Liver (tissue), 9 donors: Measurements from ENCODE around the gene LRRFIP1. TPM values are rescaled to one million over a fixed set of nuclear protein-coding genes. Genes with fewer than 3 reads are reported as not detected.

Experiments used
- DNase-seq: peaks from one replicate; pipeline ENCODE4 v3.0.0-alpha.2; 2017; ENCODE audit warnings: low spot score
- H3K27ac ChIP-seq, 2 donors: one replicate each; pipeline ENCODE4 v1.7.0; 2013; ENCODE audit warnings: inconsistent platforms in 2 of 2, low read length in 2 of 2, control low read depth in 1 of 2, low read depth in 1 of 2, mild to moderate bottlenecking in 1 of 2
- H3K27me3 ChIP-seq, 4 donors: one replicate each; pipeline versions ENCODE4 v1.6.1 to v1.7.0; 2013; ENCODE audit warnings: low read length in 3 of 4, inconsistent platforms in 1 of 4, mild to moderate bottlenecking in 1 of 4, moderate library complexity in 1 of 4; ENCODE audit not compliant: control insufficient read depth in 4 of 4, insufficient read depth in 4 of 4
- H3K36me3 ChIP-seq, 4 donors: one replicate each; pipeline versions ENCODE4 v1.6.1 to v1.7.0; 2013; ENCODE audit warnings: low read length in 3 of 4, mild to moderate bottlenecking in 3 of 4, low read depth in 1 of 4, moderate library complexity in 1 of 4; ENCODE audit not compliant: control insufficient read depth in 4 of 4, insufficient read depth in 3 of 4
- H3K4me1 ChIP-seq, 4 donors: one replicate each; pipeline versions ENCODE4 v1.6.1 to v1.7.0; 2013; ENCODE audit warnings: low read length in 3 of 4, mild to moderate bottlenecking in 3 of 4, moderate library complexity in 1 of 4; ENCODE audit not compliant: control insufficient read depth in 4 of 4, insufficient read depth in 4 of 4
- H3K4me3 ChIP-seq, 3 donors: one replicate each; pipeline versions ENCODE4 v1.6.1 to v1.7.0; 2013; ENCODE audit warnings: low read length in 3 of 3, control low read depth in 1 of 3, low read depth in 1 of 3, mild to moderate bottlenecking in 1 of 3
- H3K9ac ChIP-seq, 2 donors: one replicate each; pipeline ENCODE4 v1.7.0; 2013; ENCODE audit warnings: low read length in 2 of 2, mild to moderate bottlenecking in 2 of 2, moderate library complexity in 2 of 2, control low read depth in 1 of 2, low read depth in 1 of 2
- H3K9me3 ChIP-seq, 4 donors: one replicate each; pipeline versions ENCODE4 v1.6.1 to v1.7.0; 2013; ENCODE audit warnings: low read length in 3 of 4; ENCODE audit not compliant: control insufficient read depth in 4 of 4
- ATF3 ChIP-seq: IDR thresholded peaks from 2 replicates; pipeline ENCODE4 v1.6.1; 2016; ENCODE audit warnings: antibody characterized with exemption
- CTCF ChIP-seq: fragments of 150-350 bp; IDR thresholded peaks from 2 replicates; pipeline ENCODE4 v1.5.1; 2017; ENCODE audit warnings: improper control_type of control experiment, low read depth, low read length; ENCODE audit not compliant: missing input control
- EGR1 ChIP-seq, 2 donors: IDR thresholded peaks; 2 replicates each; pipeline ENCODE4 v1.6.1; 2016 to 2018; ENCODE audit warnings: antibody characterized with exemption in 2 of 2, low read depth in 2 of 2
- FOXA1 ChIP-seq: IDR thresholded peaks from 2 replicates; pipeline ENCODE4 v1.6.1; 2016; ENCODE audit warnings: antibody characterized with exemption
- FOXA2 ChIP-seq: IDR thresholded peaks from 2 replicates; pipeline ENCODE4 v1.6.1; 2016; ENCODE audit warnings: antibody characterized with exemption
- GABPA ChIP-seq, 2 donors: IDR thresholded peaks in 1 of 2; conservative IDR thresholded peaks in 1 of 2; 2 replicates each; pipeline ENCODE4 v1.6.1; 2016; ENCODE audit warnings: antibody characterized with exemption in 2 of 2, mild to moderate bottlenecking in 1 of 2, moderate library complexity in 1 of 2
- HNF4A ChIP-seq, 2 donors: conservative IDR thresholded peaks; 2 replicates each; pipeline ENCODE4 v1.6.1; 2016; ENCODE audit warnings: antibody characterized with exemption in 2 of 2, mild to moderate bottlenecking in 2 of 2
- HNF4G ChIP-seq: IDR thresholded peaks from 2 replicates; pipeline ENCODE4 v1.6.1; 2016; ENCODE audit warnings: antibody characterized with exemption
- JUND ChIP-seq, 2 donors: IDR thresholded peaks; 2 replicates each; pipeline ENCODE4 v1.6.1; 2016; ENCODE audit warnings: antibody characterized with exemption in 2 of 2
- MAX ChIP-seq: IDR thresholded peaks from 2 replicates; pipeline ENCODE4 v1.6.1; 2016; ENCODE audit warnings: antibody characterized with exemption
- NR2F2 ChIP-seq: IDR thresholded peaks from 2 replicates; pipeline ENCODE4 v1.6.1; 2016; ENCODE audit warnings: antibody characterized with exemption
- RAD21 ChIP-seq, 2 donors: IDR thresholded peaks; 2 replicates each; pipeline ENCODE4 v1.6.1; 2016; ENCODE audit warnings: antibody characterized with exemption in 2 of 2, mild to moderate bottlenecking in 2 of 2
- REST ChIP-seq: IDR thresholded peaks from 2 replicates; pipeline ENCODE4 v1.6.1; 2016; ENCODE audit warnings: antibody characterized with exemption, mild to moderate bottlenecking
- RXRA ChIP-seq, 2 donors: IDR thresholded peaks; 2 replicates each; pipeline ENCODE4 v1.6.1; 2017 to 2018; ENCODE audit warnings: antibody characterized with exemption in 2 of 2, mild to moderate bottlenecking in 1 of 2
- SP1 ChIP-seq: IDR thresholded peaks from 2 replicates; pipeline ENCODE4 v1.6.1; 2018; ENCODE audit warnings: antibody characterized with exemption, mild to moderate bottlenecking
- TAF1 ChIP-seq: conservative IDR thresholded peaks from 2 replicates; pipeline ENCODE4 v1.6.1; 2016; ENCODE audit warnings: antibody characterized with exemption, mild to moderate bottlenecking
- YY1 ChIP-seq: IDR thresholded peaks from 2 replicates; pipeline ENCODE4 v1.6.1; 2016; ENCODE audit warnings: antibody characterized with exemption, mild to moderate bottlenecking
- ZBTB33 ChIP-seq: IDR thresholded peaks from 2 replicates; pipeline ENCODE4 v1.6.1; 2016; ENCODE audit warnings: antibody characterized with exemption
- WGBS: extraction: QIAGEN DNeasy Blood & Tissue Kit; methylation state at CpG from one replicate; pipeline ENCODE4 v1.1.7; 2013; 5-methylcytosine and 5-hydroxymethylcytosine counted together
- polyA plus RNA-seq, 2 donors: library from polyadenylated mRNA; stranded (reverse) in 1 of 2; unstranded in 1 of 2; fragments of 200-250 nt in 1 of 2; fragments of >200 nt in 1 of 2; fragmentation: Nextera tagmentation in 1 of 2; extraction: Ambion mirVana in 1 of 2; gene quantifications; one replicate each; pipeline versions ENCODE4 v1.2.1 to v1.2.3, GENCODE V29; 2013 to 2015
- total RNA-seq, 2 donors: library from RNA; depleted of rRNA; stranded (reverse); fragments of >200 nt; gene quantifications; one replicate each; pipeline ENCODE4 v1.2.3, GENCODE V29; 2014
- donor health status: healthy.
- donor health status: healthy.
- donor health status: healthy.
- donor health status: healthy.
- donor health status: healthy.

LRRFIP1 gene
- total and polyA plus RNA-seq, 4 donors: 13.3 to 56.1 (median 39.1) TPM

- DNase-seq: no peak
- Histone ChIP-seq H3K9me3 (no peaks in the 10 kb centered on the region), H3K27me3 (no peaks in the 10 kb centered on the region), H3K4me1 (peaks cover 0 to 8% (median 6%) of the 10 kb centered on the region in 4 donors), H3K4me3 (peak overlapping the region in 2 of 3 donors; percentile 70 to 80), H3K27ac (no peak overlapping the region), H3K9ac (peak overlapping the region in 1 of 2 donors; percentile 21), H3K36me3 (no peaks in the 10 kb centered on the region)
- WGBS: 78% methylated on average over 14 of the region's 14 CpGs
- no peak for TF ChIP-seq RAD21 (IDR thresholded peaks at IDR 0.05)
- TF ChIP-seq ATF3: no peak
- TF ChIP-seq MAX: no peak
- no peak for TF ChIP-seq ZBTB33
- no peak for TF ChIP-seq NR2F2
- TF ChIP-seq TAF1: no peak
- no peak for TF ChIP-seq EGR1 (IDR thresholded peaks at IDR 0.05; ENCODE audit: low read depth in 2 of 2)
- TF ChIP-seq FOXA2: no peak
- no peak for TF ChIP-seq JUND (IDR thresholded peaks at IDR 0.05)
Measured at GRCh38 chr2:237628247-237629187, 1.1 kb downstream of the LRRFIP1 start.

GRCh38 chr2:237629188-237629534, 1.8 kb downstream of the LRRFIP1 start:
- no peaks in the 10 kb centered on the region for H3K36me3 ChIP-seq
- peaks cover 0 to 8% (median 6%) of the 10 kb centered on the region in 4 donors for H3K4me1 ChIP-seq
- H3K27ac ChIP-seq: no peak overlapping the region
- TF ChIP-seq HNF4G (no peak), SP1 (no peak), NR2F2 (no peak), TAF1 (no peak), FOXA2 (no peak), YY1 (no peak), CTCF (no peak), RXRA (IDR thresholded peaks at IDR 0.05) (no peak), HNF4A (conservative IDR thresholded peaks at IDR 0.05) (no peak), ZBTB33 (no peak), MAX (no peak), REST (no peak), FOXA1 (no peak), GABPA (IDR thresholded peaks at IDR 0.05 in 1 of 2, conservative IDR thresholded peaks at IDR 0.05 in 1 of 2) (no peak), ATF3 (no peak), RAD21 (IDR thresholded peaks at IDR 0.05) (no peak), EGR1 (IDR thresholded peaks at IDR 0.05; ENCODE audit: low read depth in 2 of 2) (no peak), JUND (IDR thresholded peaks at IDR 0.05) (no peak)
- no peaks in the 10 kb centered on the region for H3K9me3 ChIP-seq
- H3K9ac ChIP-seq: no peak overlapping the region
- no peak overlapping the region for H3K4me3 ChIP-seq
- H3K27me3 ChIP-seq: no peaks in the 10 kb centered on the region
- WGBS: 95% methylated on average over 1 of the region's 1 CpG
- no peak for DNase-seq
